AG10803 (cell line): ENCODE measurements around the gene ENPP7.
"Not testable (repeated sequence)": the region's sequence is repeated elsewhere in the genome, so short reads cannot be mapped to it uniquely, and the experiment has no call there.

Experiments
- DNase-seq: peaks from one replicate; pipeline ENCODE4 v3.0.0; 2010; ENCODE audit warnings: low read depth
- H3K4me3 ChIP-seq: 2 replicates; pipeline ENCODE4 v1.5.1; 2011; ENCODE audit warnings: mild to moderate bottlenecking, low read length, control low read depth
- TF ChIP-seq, protein P1 (sequence below): conservative IDR thresholded peaks from 2 replicates; pipeline ENCODE4 v1.5.1; 2011; ENCODE audit warnings: mild to moderate bottlenecking, low read length, control low read depth, inconsistent platforms

ENPP7 gene

DNA sequence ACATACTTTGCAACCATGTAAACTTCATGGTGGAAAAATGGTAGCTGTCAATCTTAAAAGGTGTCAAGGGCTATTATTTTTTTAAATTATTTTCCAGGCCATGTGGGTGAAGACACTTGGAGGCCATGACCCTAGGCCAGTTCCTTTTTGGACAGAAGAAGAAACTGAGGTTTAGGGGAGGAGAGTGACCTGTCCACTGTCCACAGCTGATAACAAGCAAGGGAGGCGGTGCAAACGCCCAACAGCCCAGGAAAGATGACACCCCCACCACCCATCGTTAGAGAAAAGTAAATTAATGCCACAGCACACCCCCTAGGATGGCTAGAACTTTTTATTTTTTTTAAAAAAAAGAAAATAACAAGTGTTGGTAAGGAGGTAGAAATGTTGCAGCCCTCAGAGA lies 19.2 kb downstream of the ENPP7 start:
- no peak overlapping the region for H3K4me3 ChIP-seq
- TF ChIP-seq, protein P1, sequence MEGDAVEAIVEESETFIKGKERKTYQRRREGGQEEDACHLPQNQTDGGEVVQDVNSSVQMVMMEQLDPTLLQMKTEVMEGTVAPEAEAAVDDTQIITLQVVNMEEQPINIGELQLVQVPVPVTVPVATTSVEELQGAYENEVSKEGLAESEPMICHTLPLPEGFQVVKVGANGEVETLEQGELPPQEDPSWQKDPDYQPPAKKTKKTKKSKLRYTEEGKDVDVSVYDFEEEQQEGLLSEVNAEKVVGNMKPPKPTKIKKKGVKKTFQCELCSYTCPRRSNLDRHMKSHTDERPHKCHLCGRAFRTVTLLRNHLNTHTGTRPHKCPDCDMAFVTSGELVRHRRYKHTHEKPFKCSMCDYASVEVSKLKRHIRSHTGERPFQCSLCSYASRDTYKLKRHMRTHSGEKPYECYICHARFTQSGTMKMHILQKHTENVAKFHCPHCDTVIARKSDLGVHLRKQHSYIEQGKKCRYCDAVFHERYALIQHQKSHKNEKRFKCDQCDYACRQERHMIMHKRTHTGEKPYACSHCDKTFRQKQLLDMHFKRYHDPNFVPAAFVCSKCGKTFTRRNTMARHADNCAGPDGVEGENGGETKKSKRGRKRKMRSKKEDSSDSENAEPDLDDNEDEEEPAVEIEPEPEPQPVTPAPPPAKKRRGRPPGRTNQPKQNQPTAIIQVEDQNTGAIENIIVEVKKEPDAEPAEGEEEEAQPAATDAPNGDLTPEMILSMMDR: no peak
- no peak for DNase-seq

DNA sequence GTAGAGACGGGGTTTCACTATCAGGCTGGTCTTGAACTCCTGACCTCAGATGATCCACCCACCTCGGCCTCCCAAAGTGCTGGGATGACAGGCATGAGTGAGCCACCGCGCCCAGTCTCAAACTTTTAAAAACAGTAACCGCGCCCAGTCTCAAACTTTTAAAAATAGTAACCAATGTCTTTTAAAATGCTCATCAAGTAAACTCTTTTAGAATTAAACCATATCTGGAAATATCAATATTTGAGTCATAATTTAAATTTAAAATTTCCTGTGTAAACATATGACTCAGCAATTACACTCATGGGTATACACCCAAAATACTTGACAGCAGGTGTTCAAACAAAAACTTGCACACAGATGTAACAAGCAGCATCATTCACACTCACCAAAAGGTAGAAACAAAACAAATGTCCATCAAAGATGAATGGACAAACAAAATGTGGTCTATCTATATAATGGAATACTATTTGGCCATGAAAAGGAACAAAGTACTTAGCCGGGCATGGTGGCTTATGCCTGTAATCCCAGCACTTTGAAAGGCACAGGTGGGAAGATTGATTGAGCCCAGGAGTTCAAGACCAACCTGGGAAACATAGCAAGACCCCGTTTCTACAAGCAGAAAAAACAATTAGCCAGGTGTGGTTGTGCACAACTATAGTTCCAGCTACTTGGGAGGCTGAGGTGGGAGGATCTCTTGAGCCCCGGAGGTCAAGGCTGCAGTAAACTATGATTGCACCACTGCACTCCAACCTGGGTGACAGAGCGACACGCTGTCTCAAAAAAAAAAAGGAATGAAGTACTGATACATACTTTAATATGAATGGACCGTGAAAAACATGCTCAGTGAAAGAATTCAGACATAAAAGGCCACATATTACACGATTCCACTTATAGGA lies 20.2 kb downstream of the ENPP7 start:
- TF ChIP-seq, protein P1: no peak
- H3K4me3 ChIP-seq: no peak overlapping the region
- DNase-seq: no peak

GRCh38 chr17:79752175-79752574 lies 21.4 kb downstream of the ENPP7 start:
- TF ChIP-seq, protein P1: no peak
- no peak for DNase-seq
- H3K4me3 ChIP-seq: no peak overlapping the region

- TF ChIP-seq, protein P1: no peak
- DNase-seq: no peak
- no peak overlapping the region for H3K4me3 ChIP-seq
Measured at GRCh38 chr17:79754370-79754769, 23.6 kb downstream of the ENPP7 start.

DNA sequence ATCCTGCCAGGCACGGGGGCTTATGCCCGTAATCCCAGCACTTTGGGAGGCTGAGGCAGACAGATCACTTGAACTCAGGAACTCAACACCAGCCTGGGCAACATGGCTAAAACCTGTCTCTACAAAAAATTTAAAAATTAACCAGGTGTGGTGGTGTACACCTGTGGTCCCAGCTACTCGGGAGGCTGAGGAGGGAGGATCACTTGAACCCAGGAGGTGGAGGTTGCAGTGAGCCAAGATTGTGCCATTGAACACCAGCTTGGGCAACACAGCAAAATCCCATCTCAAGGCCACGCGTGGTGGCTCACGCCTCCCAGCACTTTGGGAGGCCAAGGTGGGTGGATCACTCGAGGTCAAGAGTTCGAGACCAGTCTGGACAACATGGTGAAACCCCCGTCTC lies 24.2 kb downstream of the ENPP7 start:
- not testable (repeated sequence) for H3K4me3 ChIP-seq, DNase-seq

DNA sequence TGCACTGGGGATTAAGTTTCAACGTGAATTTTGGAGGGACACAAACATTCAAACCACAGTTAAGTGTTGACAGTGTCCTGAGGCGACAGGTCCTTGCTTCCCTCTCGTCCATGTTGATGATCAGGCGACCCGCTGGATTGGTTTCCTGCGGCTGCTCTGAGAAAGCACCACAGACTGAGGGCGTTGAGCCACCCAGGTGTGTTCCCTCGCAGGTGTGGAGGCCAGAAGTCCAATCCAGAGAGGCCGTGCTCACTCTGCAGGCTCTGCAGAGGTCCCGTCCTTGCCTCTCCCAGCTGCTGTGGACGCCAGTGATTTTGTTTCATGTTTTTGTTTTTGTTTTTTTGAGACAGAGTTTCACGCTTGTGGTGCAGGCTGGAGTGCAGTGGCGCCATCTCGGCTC lies 24.8 kb downstream of the ENPP7 start:
- H3K4me3 ChIP-seq: no peak overlapping the region
- TF ChIP-seq, protein P1: no peak
- DNase-seq: no peak

DNA sequence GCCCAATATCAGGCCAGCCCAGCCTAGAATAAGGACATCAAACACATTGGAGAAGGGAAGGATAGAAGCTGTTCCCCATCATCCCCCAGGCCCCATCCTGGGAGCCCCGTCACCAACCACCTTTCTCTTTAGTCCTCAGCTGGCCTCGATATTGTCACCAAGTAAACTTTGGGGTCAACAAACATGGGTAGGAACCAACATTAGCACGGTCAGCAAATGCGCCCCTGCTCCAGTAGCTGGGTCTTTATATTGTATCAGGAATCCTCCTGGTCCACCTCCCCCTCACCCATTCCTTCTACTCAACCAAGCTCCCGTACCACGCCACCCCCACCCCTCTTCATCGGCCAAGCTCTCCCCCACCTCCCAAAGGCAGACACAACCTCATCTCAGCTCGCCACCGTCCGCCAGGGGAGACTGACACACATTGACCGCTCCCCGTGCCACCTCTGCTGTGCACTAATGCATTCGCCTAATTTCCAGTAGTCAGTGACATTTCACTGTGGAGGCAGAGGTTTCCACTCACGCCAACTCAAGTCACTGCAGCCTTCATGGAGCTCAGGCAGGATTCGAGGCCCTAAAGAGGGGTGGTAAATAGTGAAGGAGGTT lies 26.5 kb downstream of the ENPP7 start:
- H3K4me3 ChIP-seq: no peak overlapping the region
- DNase-seq: no peak
- TF ChIP-seq, protein P1: no peak
